HG03108 (cell line): ENCODE data around the gene WDR59.
"Not testable (repeated sequence)": the region's sequence is repeated elsewhere in the genome, so short reads cannot be mapped to it uniquely, and the experiment has no call there.

Experiments used
- ATAC-seq: cut with Tn5 transposase; IDR thresholded peaks from one replicate; pipeline ENCODE4 v1.9.1; 2021; ENCODE audit warnings: moderate library complexity; ENCODE audit not compliant: unreplicated experiment

Gene WDR59

GRCh38 chr16:74867281-74867849 is 117.6 kb downstream of the WDR59 start:
- no peak for ATAC-seq

- ATAC-seq = no peak
These were observed 118.9 kb downstream of the WDR59 start for GRCh38 chr16:74865922-74866598.

GRCh38 chr16:74862743-74863244 is 122.1 kb downstream of the WDR59 start:
- ATAC-seq = no peak

GRCh38 chr16:74852500-74852875 is 132.4 kb downstream of the WDR59 start:
- ATAC-seq = no peak

GRCh38 chr16:74850027-74850426 is 134.9 kb downstream of the WDR59 start:
- no peak for ATAC-seq

GRCh38 chr16:74847202-74847601 is 137.7 kb downstream of the WDR59 start:
- no peak for ATAC-seq

- no peak for ATAC-seq
These were observed 138.2 kb downstream of the WDR59 start for GRCh38 chr16:74846714-74847113.

- no peak for ATAC-seq
These were observed 140.6 kb downstream of the WDR59 start for GRCh38 chr16:74844041-74844980.

- not testable (repeated sequence) for ATAC-seq
These were observed 141.4 kb downstream of the WDR59 start for GRCh38 chr16:74843381-74844035.

- no peak for ATAC-seq
These were observed 142.5 kb downstream of the WDR59 start for GRCh38 chr16:74842413-74842812.

GRCh38 chr16:74841904-74842303 is 143.0 kb downstream of the WDR59 start:
- ATAC-seq = no peak

GRCh38 chr16:74841469-74841868 is 143.5 kb downstream of the WDR59 start:
- no peak for ATAC-seq

GRCh38 chr16:74837056-74837455 is 147.9 kb downstream of the WDR59 start:
- ATAC-seq = no peak

- no peak for ATAC-seq
These were observed 148.7 kb downstream of the WDR59 start for GRCh38 chr16:74836111-74836671.

- no peak for ATAC-seq
These were observed 152.7 kb downstream of the WDR59 start for GRCh38 chr16:74832228-74832627.

- no peak for ATAC-seq
These were observed 153.5 kb downstream of the WDR59 start for GRCh38 chr16:74831467-74831866.

GRCh38 chr16:74830648-74831047 is 154.3 kb downstream of the WDR59 start:
- no peak for ATAC-seq

- ATAC-seq = no peak
These were observed 155.3 kb downstream of the WDR59 start for GRCh38 chr16:74829637-74830036.

GRCh38 chr16:74825941-74826340 is 159.0 kb downstream of the WDR59 start:
- no peak for ATAC-seq

- no peak for ATAC-seq
These were observed 159.9 kb downstream of the WDR59 start for GRCh38 chr16:74825016-74825415.
